PC-3 (cell line): ENCODE data around the gene CRTC3. TPM values are rescaled to one million over a fixed set of nuclear protein-coding genes. Genes with fewer than 3 reads are reported as not detected.

Experiments used
- ATAC-seq: fragments of 200-7000 bp; cut with Tn5 transposase; 2 replicates; pipeline ENCODE4 v1.9.1; 2020; ENCODE audit warnings: mild to moderate bottlenecking, moderate library complexity
- BruUV-seq: library from RNA; stranded (reverse); fragments of 400-500 nt; replicated peaks from 2 replicates; lab custom pipeline; 2021; lab: Mats Ljungman, UMichigan
- CTCF ChIA-PET: fragments of 300-600 bp; sonication (Branson Sonifier 250); formaldehyde crosslinking; loops from one replicate; lab custom pipeline; 2022; ENCODE audit warnings: antibody characterized with exemption; lab: Charles Lee
- POLR2A ChIA-PET: fragments of 300-600 bp; sonication (Branson Sonifier 250); formaldehyde crosslinking; loops from one replicate; lab custom pipeline; 2022; ENCODE audit warnings: antibody characterized with exemption; ENCODE audit not compliant: unreplicated experiment; lab: Charles Lee
- DNase-seq: peaks from one replicate; pipeline ENCODE4 v3.0.0-alpha.2; 2015
- H2AFZ ChIP-seq: fragments of 300-600 bp; sonication (generic); 2 replicates; pipeline ENCODE4 v1.6.0; 2016; ENCODE audit warnings: antibody characterized with exemption, low read length
- H3F3A ChIP-seq: fragments of 300-600 bp; sonication (generic); one replicate; pipeline ENCODE4 v1.6.0; 2017; ENCODE audit warnings: antibody characterized with exemption, low read length, control low read depth, mild to moderate bottlenecking; ENCODE audit not compliant: unreplicated experiment
- H3K27ac ChIP-seq: fragments of 300-600 bp; sonication (generic); 2 replicates; pipeline ENCODE4 v1.5.1; 2016; ENCODE audit warnings: mild to moderate bottlenecking, low read length
- H3K27me3 ChIP-seq: fragments of 300-600 bp; sonication (generic); 2 replicates; pipeline ENCODE4 v1.6.1; 2016; ENCODE audit warnings: low read length, mixed read lengths
- H3K36me3 ChIP-seq: fragments of 300-600 bp; sonication (generic); 2 replicates; pipeline ENCODE4 v1.6.1; 2016; ENCODE audit warnings: low read depth, mixed run types, low read length, mixed read lengths
- H3K4me1 ChIP-seq: fragments of 300-600 bp; sonication (generic); 2 replicates; pipeline ENCODE4 v1.5.1; 2016; ENCODE audit warnings: low read length; ENCODE audit not compliant: insufficient read depth
- H3K4me2 ChIP-seq: fragments of 300-600 bp; sonication (generic); 2 replicates; pipeline ENCODE4 v1.6.0; 2016; ENCODE audit warnings: low read length
- H3K4me3 ChIP-seq: fragments of 300-600 bp; sonication (generic); 2 replicates; pipeline ENCODE4 v1.5.1; 2016; ENCODE audit warnings: mild to moderate bottlenecking, low read length, mixed read lengths
- H3K79me2 ChIP-seq: fragments of 300-600 bp; sonication (generic); 2 replicates; pipeline ENCODE4 v1.6.1; 2017; ENCODE audit warnings: low read length, mixed read lengths
- H3K9ac ChIP-seq: fragments of 300-600 bp; sonication (generic); 2 replicates; pipeline ENCODE4 v1.6.0; 2016; ENCODE audit warnings: mild to moderate bottlenecking, low read length
- H3K9me2 ChIP-seq: fragments of 300-600 bp; sonication (generic); replicated peaks from 2 replicates; pipeline ENCODE4 v1.6.1; 2016; ENCODE audit warnings: mixed run types, low read length, mixed read lengths
- H3K9me3 ChIP-seq: fragments of 300-600 bp; sonication (generic); 2 replicates; pipeline ENCODE4 v1.6.1; 2016; ENCODE audit warnings: low read length, mixed read lengths
- H4K20me1 ChIP-seq: fragments of 300-600 bp; sonication (generic); 2 replicates; pipeline ENCODE4 v1.6.1; 2016; ENCODE audit warnings: low read length, mixed read lengths
- CTCF ChIP-seq: fragments of 300-600 bp; sonication (generic); conservative IDR thresholded peaks from 2 replicates; pipeline ENCODE4 v1.5.1; 2017; ENCODE audit warnings: antibody characterized with exemption, low read depth, mild to moderate bottlenecking, low read length
- EZH2 ChIP-seq: fragments of 300-600 bp; sonication (generic); IDR thresholded peaks from one replicate; pipeline ENCODE4 v1.6.1; 2017; ENCODE audit warnings: antibody characterized with exemption, mild to moderate bottlenecking, low read length; ENCODE audit not compliant: unreplicated experiment
- EZH2phosphoT487 ChIP-seq: fragments of 300-600 bp; sonication (generic); IDR thresholded peaks from 2 replicates; pipeline ENCODE4 v1.6.1; 2018; ENCODE audit warnings: mild to moderate bottlenecking, antibody characterized with exemption, low read length, borderline replicate concordance
- intact Hi-C: fragments of 100-400 bp; cut with micrococcal nuclease; formaldehyde crosslinking; loops from 2 replicates; pipeline ENCODE4 v1.9.0; 2023
- total RNA-seq: library from RNA; depleted of rRNA; stranded (reverse); fragments of >200 nt; gene quantifications from 2 replicates; pipeline ENCODE4 v1.2.3, GENCODE V29; 2014

CRTC3 gene
- total RNA-seq, 1 experiment from 2014 or later, result 12.4 TPM

- intact Hi-C loops, result no loop called here
- Histone ChIP-seq H3K79me2 (no peaks in the 10 kb centered on the region), H3K4me1 (peaks cover 19% of the 10 kb centered on the region), H3K27me3 (no peaks in the 10 kb centered on the region), H3K9ac (no peak overlapping the region), H3K27ac (no peak overlapping the region), H3K36me3 (no peaks in the 10 kb centered on the region), H4K20me1 (no peaks in the 10 kb centered on the region), H2AFZ (no peak overlapping the region), H3K4me2 (no peak overlapping the region), H3K4me3 (no peak overlapping the region), H3F3A (no peaks in the 10 kb centered on the region), H3K9me3 (no peaks in the 10 kb centered on the region), H3K9me2 (no peaks in the 10 kb centered on the region)
- no peak for TF ChIP-seq EZH2phosphoT487
- no peak for TF ChIP-seq EZH2
- no peak for TF ChIP-seq CTCF
- no TSS peak for BruUV-seq
- DNase-seq (no peak), ATAC-seq (no peak)
- ChIA-PET CTCF (no interaction called here), POLR2A (no interaction called here)
These were observed 145.7 kb downstream of the CRTC3 start for GRCh38 chr15:90675464-90675863.

- ATAC-seq, result peak; percentile 48
- H3K27me3 ChIP-seq, result no peaks in the 10 kb centered on the region
- CTCF ChIA-PET, result interaction anchor here (0.6 to 0.7 kb wide), 2 partner anchors 28 to 30 kb away, joined by 3 read pairs; no protein-coding TSS in a partner anchor
These were observed 148.4 kb downstream of the CRTC3 start for GRCh38 chr15:90677807-90678790.

More at GRCh38 chr15:90677807-90678790, 148.4 kb downstream of the CRTC3 start:
- no peaks in the 10 kb centered on the region for H3F3A ChIP-seq
- no peaks in the 10 kb centered on the region for H3K36me3 ChIP-seq
- no TSS peak for BruUV-seq
- no peak overlapping the region for H3K4me3 ChIP-seq
- peak overlapping the region; percentile 59; the same call in 1 of the 2 replicates for H3K4me2 ChIP-seq
- peak overlapping the region; percentile 51 for H2AFZ ChIP-seq
- H3K9ac ChIP-seq, result no peak overlapping the region
- H3K4me1 ChIP-seq, result peaks cover 30% of the 10 kb centered on the region
- intact Hi-C loops, result no loop called here
- H3K9me2 ChIP-seq, result no peaks in the 10 kb centered on the region
- no peak for TF ChIP-seq EZH2phosphoT487
- TF ChIP-seq CTCF, result no peak
- no peak for TF ChIP-seq EZH2
- no peaks in the 10 kb centered on the region for H3K9me3 ChIP-seq
- H3K79me2 ChIP-seq, result no peaks in the 10 kb centered on the region
- peak overlapping the region; percentile 55 for H3K27ac ChIP-seq
- H4K20me1 ChIP-seq, result no peaks in the 10 kb centered on the region
- POLR2A ChIA-PET, result no interaction called here
- peak; percentile 32 for DNase-seq
